Naive thymus-derived CD8-positive, alpha-beta T cell (primary cell): ENCODE data around the gene FADS1. TPM values are rescaled to one million over a fixed set of nuclear protein-coding genes. Genes with fewer than 3 reads are reported as not detected.

Experiments used
- ATAC-seq, 2 donors: fragments of 150-1000 bp; cut with Tn5 transposase in 1 of 2; sonication (Bioruptor Pico), chemical (Tn5 transposase) in 1 of 2; 1 replicate in 1 of 2; 2 replicates in 1 of 2; pipeline ENCODE4 v1.10.0; 2021; ENCODE audit warnings: mild to moderate bottlenecking in 2 of 2, moderate library complexity in 2 of 2
- POLR2A ChIA-PET: fragments of 350-600 bp; sonication (Branson Sonifier 250); formaldehyde crosslinking; loops from one replicate; lab custom pipeline; 2021; ENCODE audit warnings: antibody characterized with exemption; lab: Charles Lee
- DNase-seq, 10 donors: peaks; one replicate each; pipeline versions ENCODE4 v3.0.0 to v3.0.0-alpha.2; 2020 to 2022
- H3K27ac Mint-ChIP-seq, 10 donors: one replicate each; pipeline ENCODE4 v1.8.0; 2020 to 2022; ENCODE audit warnings: mild to moderate bottlenecking in 10 of 10, mixed read lengths in 10 of 10, moderate library complexity in 4 of 10, inconsistent platforms in 1 of 10
- H3K27me3 Mint-ChIP-seq, 5 donors: one replicate each; pipeline ENCODE4 v1.8.0; 2021 to 2022; ENCODE audit warnings: mixed read lengths in 5 of 5
- H3K36me3 Mint-ChIP-seq, 3 donors: one replicate each; pipeline ENCODE4 v1.8.0; 2020 to 2022; ENCODE audit warnings: mixed read lengths in 3 of 3, mild to moderate bottlenecking in 2 of 3, inconsistent platforms in 1 of 3
- H3K4me1 Mint-ChIP-seq, 4 donors: one replicate each; pipeline ENCODE4 v1.8.0; 2021 to 2022; ENCODE audit warnings: mixed read lengths in 4 of 4
- H3K4me3 Mint-ChIP-seq, 10 donors: one replicate each; pipeline ENCODE4 v1.8.0; 2020 to 2022; ENCODE audit warnings: mild to moderate bottlenecking in 10 of 10, mixed read lengths in 10 of 10, moderate library complexity in 6 of 10, inconsistent platforms in 1 of 10
- H3K9me3 Mint-ChIP-seq, 9 donors: one replicate each; pipeline ENCODE4 v1.8.0; 2020 to 2022; ENCODE audit warnings: mixed read lengths in 9 of 9, mild to moderate bottlenecking in 3 of 9, inconsistent platforms in 1 of 9, moderate library complexity in 1 of 9
- polyA plus RNA-seq, 3 donors: library from polyadenylated mRNA; unstranded; fragments of 300-500 nt; fragmentation: Illumina TruSeq; gene quantifications; one replicate each; pipeline ENCODE4 v1.2.3, GENCODE V29; 2021
- total RNA-seq, 8 experiments: library from RNA in 2 of 8; stranded (reverse) in 2 of 8; gene quantifications; one replicate each; pipeline ENCODE4 v1.2.3 and lab custom pipeline; 2021 to 2026

FADS1 gene
- total and polyA plus RNA-seq, 5 experiments from 2014 or later: 0.55 to 4.7 (median 1.2) TPM; not detected in 1

DNA sequence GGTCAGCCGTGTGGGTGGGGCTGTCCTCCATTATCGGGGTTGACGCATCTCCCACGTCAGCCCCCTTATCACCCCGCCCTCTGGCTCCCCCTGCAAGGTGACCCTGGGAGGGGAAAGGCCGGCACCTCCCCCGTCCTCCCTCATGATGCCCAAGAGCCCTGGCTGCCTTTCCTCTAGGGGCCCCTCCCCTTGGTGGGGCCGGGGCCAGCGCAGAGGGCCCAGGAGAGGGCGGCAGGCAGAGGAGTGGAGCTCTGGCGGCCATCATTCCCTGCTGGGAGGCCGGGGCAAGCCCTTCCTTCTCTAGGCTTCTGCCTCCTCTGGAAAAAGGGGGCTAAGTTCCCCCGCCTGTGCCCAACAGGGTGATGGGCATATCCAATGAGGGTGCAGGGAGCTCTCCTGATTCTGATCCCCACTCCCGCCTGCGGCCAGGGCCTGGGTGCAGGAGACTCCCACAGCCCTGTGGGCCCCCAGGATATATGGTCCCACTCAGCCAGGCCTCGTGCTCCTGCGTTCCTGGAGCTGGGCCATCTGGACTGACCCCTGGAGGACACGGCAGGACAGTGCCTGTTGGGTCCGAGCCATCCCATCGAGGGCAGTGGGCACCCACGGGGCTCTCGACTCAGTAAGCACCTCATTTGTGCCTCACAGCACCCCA is 52.1 kb downstream of the FADS1 start:
- no peaks in the 10 kb centered on the region for H3K4me1 Mint-ChIP-seq
- H3K27ac Mint-ChIP-seq: no peak overlapping the region
- ATAC-seq (no peak), DNase-seq (no peak)
- no peak overlapping the region for H3K4me3 Mint-ChIP-seq
- no peaks in the 10 kb centered on the region for H3K36me3 Mint-ChIP-seq
- POLR2A ChIA-PET: interaction anchor here (0.5 to 0.6 kb wide), 2 partner anchors 34 to 203 kb away, joined by 3 to 5 read pairs; partner anchors contain the start of gene FTH1
- H3K27me3 Mint-ChIP-seq: peaks cover 1 to 9% (median 5%) of the 10 kb centered on the region in 5 donors
- no peaks in the 10 kb centered on the region for H3K9me3 Mint-ChIP-seq

- Mint-ChIP-seq H3K4me3 (no peak overlapping the region), H3K27ac (no peak overlapping the region), H3K36me3 (no peaks in the 10 kb centered on the region), H3K27me3 (peaks cover 1 to 9% (median 5%) of the 10 kb centered on the region in 5 donors), H3K9me3 (no peaks in the 10 kb centered on the region), H3K4me1 (no peaks in the 10 kb centered on the region)
- no peak for ATAC-seq
- DNase-seq: no peak
- POLR2A ChIA-PET: no interaction called here
These were observed 52.7 kb downstream of the FADS1 start for GRCh38 chr11:61763930-61764605.

GRCh38 chr11:61762798-61763197 is 54.0 kb downstream of the FADS1 start:
- ATAC-seq (no peak), DNase-seq (no peak)
- no peaks in the 10 kb centered on the region for H3K4me1 Mint-ChIP-seq
- peaks cover 1 to 9% (median 5%) of the 10 kb centered on the region in 5 donors for H3K27me3 Mint-ChIP-seq
- H3K9me3 Mint-ChIP-seq: no peaks in the 10 kb centered on the region
- no peak overlapping the region for H3K4me3 Mint-ChIP-seq
- H3K27ac Mint-ChIP-seq: no peak overlapping the region
- POLR2A ChIA-PET: no interaction called here
- no peaks in the 10 kb centered on the region for H3K36me3 Mint-ChIP-seq

DNA sequence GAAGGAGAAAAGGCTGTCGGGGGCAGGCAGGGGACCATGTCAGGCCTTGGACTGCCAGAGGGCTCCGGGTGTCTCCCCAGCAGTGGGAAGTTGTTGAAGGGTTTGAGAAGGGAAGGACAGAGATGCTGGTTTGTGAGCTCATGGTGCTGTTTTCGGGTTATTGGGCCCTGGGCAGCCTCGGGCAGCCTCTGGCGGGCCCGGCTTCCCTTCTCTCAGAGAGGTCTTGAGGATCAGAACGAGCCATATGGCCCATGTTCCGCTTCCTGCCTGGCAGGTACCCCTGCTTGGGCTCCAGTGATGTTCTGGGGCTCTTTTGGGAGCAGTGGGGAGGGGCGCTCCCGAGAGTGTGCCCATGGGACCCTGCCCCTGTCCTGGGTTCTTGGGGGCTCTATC is 54.6 kb downstream of the FADS1 start:
- no peak for ATAC-seq
- no peak overlapping the region for H3K27ac Mint-ChIP-seq
- H3K27me3 Mint-ChIP-seq: peaks cover 1 to 9% (median 5%) of the 10 kb centered on the region in 5 donors
- no peaks in the 10 kb centered on the region for H3K36me3 Mint-ChIP-seq
- no peaks in the 10 kb centered on the region for H3K9me3 Mint-ChIP-seq
- POLR2A ChIA-PET: no interaction called here
- peaks cover 0 to under 1% (median 0%) of the 10 kb centered on the region in 4 donors for H3K4me1 Mint-ChIP-seq
- no peak for DNase-seq
- no peak overlapping the region for H3K4me3 Mint-ChIP-seq

- Mint-ChIP-seq H3K4me1 (peaks cover 0 to 5% (median 2%) of the 10 kb centered on the region in 4 donors), H3K27me3 (peaks cover 1 to 9% (median 5%) of the 10 kb centered on the region in 5 donors), H3K27ac (peak overlapping the region in 2 of 10 donors; percentile 47 to 49), H3K9me3 (no peaks in the 10 kb centered on the region), H3K4me3 (no peak overlapping the region), H3K36me3 (no peaks in the 10 kb centered on the region)
- no peak for ATAC-seq
- DNase-seq: no peak
- POLR2A ChIA-PET: no interaction called here
These were observed 55.2 kb downstream of the FADS1 start for GRCh38 chr11:61761440-61762222.

- H3K4me1 Mint-ChIP-seq: peaks cover 4 to 12% (median 8%) of the 10 kb centered on the region in 4 donors
- H3K27me3 Mint-ChIP-seq: peaks cover 1 to 9% (median 5%) of the 10 kb centered on the region in 5 donors
- ATAC-seq (no peak), DNase-seq (no peak)
- POLR2A ChIA-PET: no interaction called here
- H3K4me3 Mint-ChIP-seq: no peak overlapping the region
- H3K27ac Mint-ChIP-seq: no peak overlapping the region
- H3K36me3 Mint-ChIP-seq: no peaks in the 10 kb centered on the region
- no peaks in the 10 kb centered on the region for H3K9me3 Mint-ChIP-seq
These were observed 55.9 kb downstream of the FADS1 start for GRCh38 chr11:61760946-61761345.

DNA sequence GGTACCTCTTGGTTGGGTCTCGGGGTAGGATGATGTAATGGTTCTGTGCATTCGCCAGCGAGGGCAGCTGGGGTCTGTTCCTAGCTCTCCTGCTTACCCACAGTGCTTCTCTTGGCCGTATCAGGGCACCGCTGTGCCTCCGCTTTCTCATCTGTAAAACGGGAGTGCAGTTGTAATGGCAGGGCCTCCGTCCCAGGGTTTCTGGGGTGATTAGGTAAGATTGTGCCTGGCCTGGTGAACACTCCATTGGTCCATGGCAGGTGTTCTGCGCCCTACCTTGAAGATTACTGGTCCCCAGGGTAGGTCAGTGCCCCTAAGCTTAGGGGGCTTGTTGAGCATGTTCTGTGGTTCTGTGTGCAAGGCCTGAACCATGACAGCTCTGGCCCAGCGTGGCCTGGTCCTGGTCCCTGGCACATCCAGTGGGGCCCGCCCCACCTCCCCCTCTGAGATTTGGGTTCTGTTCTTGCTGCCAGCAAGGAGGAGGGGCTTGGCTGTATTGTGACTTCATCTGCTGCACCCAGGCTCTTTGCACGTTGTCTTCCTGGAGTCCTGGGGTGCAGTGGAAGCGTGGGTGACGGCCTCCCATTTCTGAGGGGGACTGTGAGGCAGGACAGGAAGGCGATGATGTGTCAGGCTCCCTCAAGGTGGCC is 59.5 kb downstream of the FADS1 start:
- DNase-seq (no peak), ATAC-seq (no peak)
- Mint-ChIP-seq H3K27me3 (peaks cover 3 to 23% (median 14%) of the 10 kb centered on the region in 5 donors), H3K4me1 (peaks cover 9 to 30% (median 14%) of the 10 kb centered on the region in 4 donors), H3K9me3 (no peaks in the 10 kb centered on the region), H3K36me3 (no peaks in the 10 kb centered on the region), H3K4me3 (no peak overlapping the region), H3K27ac (no peak overlapping the region)
- POLR2A ChIA-PET: interaction anchor here (0.5 kb wide), 1 partner anchor 36 kb away, joined by 3 read pairs; no protein-coding TSS in a partner anchor

- Mint-ChIP-seq H3K9me3 (no peaks in the 10 kb centered on the region), H3K36me3 (no peaks in the 10 kb centered on the region), H3K27ac (peak overlapping the region in 5 of 10 donors; percentile 34 to 74 (median 63)), H3K4me1 (peaks cover 12 to 30% (median 16%) of the 10 kb centered on the region in 4 donors), H3K27me3 (peaks cover 3 to 18% (median 12%) of the 10 kb centered on the region in 5 donors), H3K4me3 (peak overlapping the region in 1 of 10 donors; percentile 40)
- POLR2A ChIA-PET: interaction anchor here (0.5 kb wide), 1 partner anchor 35 kb away, joined by 3 read pairs; no protein-coding TSS in a partner anchor
- peak in 1 of 10 donors; percentile 32 for DNase-seq
- no peak for ATAC-seq
These were observed 60.2 kb downstream of the FADS1 start for GRCh38 chr11:61756452-61757212.

DNA sequence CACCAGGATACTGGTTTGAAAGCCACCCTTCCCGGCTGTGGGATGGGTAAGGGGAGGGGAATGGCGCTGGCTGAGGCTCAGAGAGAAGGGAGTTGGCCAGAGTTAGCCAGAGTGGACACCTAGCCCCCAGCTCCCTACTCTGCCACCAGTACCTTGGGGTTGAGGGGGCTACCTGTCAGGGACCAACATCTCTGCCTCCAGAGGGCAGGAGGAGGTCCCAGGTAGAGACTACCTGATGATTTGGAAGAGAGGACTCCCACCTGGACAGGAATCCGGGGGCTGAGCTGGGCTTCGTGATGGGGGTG is 60.7 kb downstream of the FADS1 start:
- no peaks in the 10 kb centered on the region for H3K36me3 Mint-ChIP-seq

GRCh38 chr11:61754534-61755482 is 62.0 kb downstream of the FADS1 start:
- H3K36me3 Mint-ChIP-seq: no peaks in the 10 kb centered on the region
- no peak for ATAC-seq
- H3K4me1 Mint-ChIP-seq: peaks cover 13 to 30% (median 18%) of the 10 kb centered on the region in 4 donors
- H3K9me3 Mint-ChIP-seq: no peaks in the 10 kb centered on the region
- POLR2A ChIA-PET: no interaction called here
- no peak overlapping the region for H3K27ac Mint-ChIP-seq
- peaks cover 8 to 32% (median 19%) of the 10 kb centered on the region in 5 donors for H3K27me3 Mint-ChIP-seq
- H3K4me3 Mint-ChIP-seq: no peak overlapping the region
- no peak for DNase-seq

More for the DNA sequence above, 60.7 kb downstream of the FADS1 start:
- H3K4me3 Mint-ChIP-seq: peak overlapping the region in 3 of 10 donors; percentile 10 to 40 (median 18)
- H3K27me3 Mint-ChIP-seq: peaks cover 5 to 21% (median 13%) of the 10 kb centered on the region in 5 donors
- ATAC-seq: no peak
- no peaks in the 10 kb centered on the region for H3K9me3 Mint-ChIP-seq
- no peak for DNase-seq
- POLR2A ChIA-PET: no interaction called here
- peak overlapping the region in 5 of 10 donors; percentile 34 to 74 (median 63) for H3K27ac Mint-ChIP-seq
- peaks cover 13 to 30% (median 17%) of the 10 kb centered on the region in 4 donors for H3K4me1 Mint-ChIP-seq

GRCh38 chr11:61753672-61754071 is 63.1 kb downstream of the FADS1 start:
- H3K4me3 Mint-ChIP-seq: peak overlapping the region; percentile 32 to 84 (median 74)
- peaks cover 13 to 30% (median 18%) of the 10 kb centered on the region in 4 donors for H3K4me1 Mint-ChIP-seq
- ATAC-seq (no peak), DNase-seq (no peak)
- peaks cover 11 to 38% (median 24%) of the 10 kb centered on the region in 5 donors for H3K27me3 Mint-ChIP-seq
- peak overlapping the region in 2 of 10 donors; percentile 26 to 66 for H3K27ac Mint-ChIP-seq
- no peaks in the 10 kb centered on the region for H3K36me3 Mint-ChIP-seq
- no peaks in the 10 kb centered on the region for H3K9me3 Mint-ChIP-seq
- POLR2A ChIA-PET: no interaction called here
